ENCODE measurements around the gene MITD1.

GRCh38 chr2:99154643-99155536 lies 26.0 kb downstream of the MITD1 start, which contains the start of the genes LIPT1 and TSGA10:
- peak in 2 of 5 experiments; percentile 28 to 41 for TF ChIP-seq CTCF (IDR thresholded peaks at IDR 0.05)
- TF ChIP-seq POLR2A (IDR thresholded peaks at IDR 0.05) = peak; percentile 83 to 88

Data from tibial nerve (tissue), 3 donors.